Keratinocyte (primary cell): ENCODE measurements around the gene PRADC1. TPM values are rescaled to one million over a fixed set of nuclear protein-coding genes. Genes with fewer than 3 reads are reported as not detected.

Source experiments
- DNase-seq: peaks from one replicate; pipeline ENCODE4 v3.0.0-alpha.2; 2011; ENCODE audit warnings: low read depth, missing footprints, low spot score
- FAIRE-seq: peaks from 2 replicates; lab custom pipeline; 2011; peaks lifted over from hg19 to GRCh38; lab: Jason Lieb, UNC
- H2AFZ ChIP-seq: 2 replicates; pipeline ENCODE4 v1.6.0; 2012; ENCODE audit warnings: low read length, control low read depth, inconsistent platforms; ENCODE audit not compliant: control insufficient read depth
- H3K27ac ChIP-seq: 2 replicates; pipeline ENCODE4 v1.5.1; 2011; ENCODE audit warnings: low read length; ENCODE audit not compliant: control insufficient read depth, insufficient read depth
- H3K27me3 ChIP-seq: 3 replicates; pipeline ENCODE4 v1.6.0; 2011; ENCODE audit warnings: low read length; ENCODE audit not compliant: control insufficient read depth, insufficient read depth; ENCODE audit errors: extremely low read depth
- H3K36me3 ChIP-seq, 2 experiments: 2 replicates in 1 of 2; 3 replicates in 1 of 2; pipeline ENCODE4 v1.5.1; 2011; ENCODE audit warnings: low read length in 2 of 2, mild to moderate bottlenecking in 1 of 2; ENCODE audit not compliant: control insufficient read depth in 2 of 2, insufficient read depth in 2 of 2; ENCODE audit errors: extremely low read depth in 1 of 2
- H3K4me1 ChIP-seq: 3 replicates; pipeline ENCODE4 v1.5.1; 2011; ENCODE audit warnings: low read length; ENCODE audit not compliant: control insufficient read depth, insufficient read depth; ENCODE audit errors: extremely low read depth
- H3K4me2 ChIP-seq: 3 replicates; pipeline ENCODE4 v1.6.0; 2011; ENCODE audit warnings: low read depth, low read length; ENCODE audit not compliant: control insufficient read depth, insufficient read depth; ENCODE audit errors: extremely low read depth
- H3K4me3 ChIP-seq, 3 experiments: fragments of 200-600 bp in 1 of 3; sonication (generic) in 1 of 3; 2 replicates in 2 of 3; 3 replicates in 1 of 3; pipeline ENCODE4 v1.5.1; 2011 to 2016; ENCODE audit warnings: low read length in 3 of 3, mild to moderate bottlenecking in 3 of 3, control low read depth in 2 of 3, inconsistent platforms in 1 of 3, low read depth in 1 of 3, mixed read lengths in 1 of 3, mixed run types in 1 of 3, moderate library complexity in 1 of 3; ENCODE audit not compliant: control insufficient read depth in 2 of 3, insufficient read depth in 2 of 3; ENCODE audit errors: extremely low read depth in 1 of 3
- H3K79me2 ChIP-seq: 2 replicates; pipeline ENCODE4 v1.6.0; 2012; ENCODE audit warnings: low read length; ENCODE audit not compliant: control insufficient read depth, insufficient read depth
- H3K9ac ChIP-seq: 3 replicates; pipeline ENCODE4 v1.6.0; 2011; ENCODE audit warnings: low read length; ENCODE audit not compliant: control insufficient read depth, insufficient read depth; ENCODE audit errors: extremely low read depth
- H3K9me1 ChIP-seq: 3 replicates; pipeline ENCODE4 v1.6.0; 2011; ENCODE audit warnings: low read length; ENCODE audit not compliant: control insufficient read depth, insufficient read depth; ENCODE audit errors: extremely low read depth
- H3K9me3 ChIP-seq: 2 replicates; pipeline ENCODE4 v1.5.1; 2012; ENCODE audit warnings: low read depth, low read length; ENCODE audit not compliant: control insufficient read depth
- H4K20me1 ChIP-seq: 3 replicates; pipeline ENCODE4 v1.6.0; 2011; ENCODE audit warnings: low read length; ENCODE audit not compliant: control insufficient read depth, insufficient read depth; ENCODE audit errors: extremely low read depth
- EZH2 ChIP-seq: IDR thresholded peaks from one replicate; pipeline ENCODE4 v1.6.1; 2012; ENCODE audit warnings: inconsistent platforms, mild to moderate bottlenecking, low read length, moderate library complexity
- dilution Hi-C: fragments of 300-500 bp; cut with MboI; formaldehyde crosslinking; loops from one replicate; pipeline ENCODE4 v1.7.0; 2020; ENCODE audit warnings: low sequenced_read_pairs; ENCODE audit not compliant: extremely low pct_ligation_motif_present
- polyA plus RNA-seq, 5 experiments: library from polyadenylated mRNA; depleted of rRNA in 3 of 5; stranded (reverse) in 3 of 5; stranded (forward) in 1 of 5; unstranded in 1 of 5; fragments of >200 nt; gene quantifications; 1 replicate in 1 of 5; 2 replicates in 3 of 5; 3 replicates in 1 of 5; pipeline versions ENCODE4 v1.2.1 to v1.2.3, GENCODE V29; 2011 to 2012; ENCODE audit warnings: missing spikeins in 2 of 5, low read depth in 1 of 5, low replicate concordance in 1 of 5
- TF ChIP-seq, protein P1 (sequence below), 3 experiments: IDR thresholded peaks in 1 of 3; conservative IDR thresholded peaks in 1 of 3; optimal IDR thresholded peaks in 1 of 3; 2 replicates in 2 of 3; 3 replicates in 1 of 3; pipeline versions ENCODE3 to v1.5.1; 2011; ENCODE audit warnings: low read length in 3 of 3, mild to moderate bottlenecking in 3 of 3, moderate library complexity in 2 of 3, control low read depth in 1 of 3, inconsistent platforms in 1 of 3; ENCODE audit not compliant: insufficient read depth in 2 of 3; ENCODE audit errors: extremely low read depth in 1 of 3

The PRADC1 gene
- polyA plus RNA-seq, 1 donor (not counting 4 experiments of a cell fraction or from before 2014, with no cell fraction given) = 8.2 TPM

- DNase-seq = no peak
- no peak overlapping the region for H3K27ac ChIP-seq
- no peak overlapping the region for H3K4me2 ChIP-seq
- no peak overlapping the region for H3K4me3 ChIP-seq
- no peaks in the 10 kb centered on the region for H3K9me1 ChIP-seq
- TF ChIP-seq EZH2 = no peak
- TF ChIP-seq, protein P1, sequence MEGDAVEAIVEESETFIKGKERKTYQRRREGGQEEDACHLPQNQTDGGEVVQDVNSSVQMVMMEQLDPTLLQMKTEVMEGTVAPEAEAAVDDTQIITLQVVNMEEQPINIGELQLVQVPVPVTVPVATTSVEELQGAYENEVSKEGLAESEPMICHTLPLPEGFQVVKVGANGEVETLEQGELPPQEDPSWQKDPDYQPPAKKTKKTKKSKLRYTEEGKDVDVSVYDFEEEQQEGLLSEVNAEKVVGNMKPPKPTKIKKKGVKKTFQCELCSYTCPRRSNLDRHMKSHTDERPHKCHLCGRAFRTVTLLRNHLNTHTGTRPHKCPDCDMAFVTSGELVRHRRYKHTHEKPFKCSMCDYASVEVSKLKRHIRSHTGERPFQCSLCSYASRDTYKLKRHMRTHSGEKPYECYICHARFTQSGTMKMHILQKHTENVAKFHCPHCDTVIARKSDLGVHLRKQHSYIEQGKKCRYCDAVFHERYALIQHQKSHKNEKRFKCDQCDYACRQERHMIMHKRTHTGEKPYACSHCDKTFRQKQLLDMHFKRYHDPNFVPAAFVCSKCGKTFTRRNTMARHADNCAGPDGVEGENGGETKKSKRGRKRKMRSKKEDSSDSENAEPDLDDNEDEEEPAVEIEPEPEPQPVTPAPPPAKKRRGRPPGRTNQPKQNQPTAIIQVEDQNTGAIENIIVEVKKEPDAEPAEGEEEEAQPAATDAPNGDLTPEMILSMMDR (optimal IDR thresholded peaks at IDR 0.05 in 1 of 3, IDR thresholded peaks at IDR 0.05 in 1 of 3, conservative IDR thresholded peaks at IDR 0.05 in 1 of 3; ENCODE audit: extremely low read depth in 1 of 3, insufficient read depth in 2 of 3, low read length in 3 of 3) = no peak
- no peak overlapping the region for H3K9ac ChIP-seq
- H3K27me3 ChIP-seq = no peaks in the 10 kb centered on the region
- H3K9me3 ChIP-seq = no peaks in the 10 kb centered on the region
- peaks cover 6% of the 10 kb centered on the region for H3K4me1 ChIP-seq
- no peaks in the 10 kb centered on the region for H3K79me2 ChIP-seq
- dilution Hi-C loops = no loop called here
- no peak overlapping the region for H2AFZ ChIP-seq
- no peak for FAIRE-seq
- no peaks in the 10 kb centered on the region for H4K20me1 ChIP-seq
- H3K36me3 ChIP-seq = peaks cover 0 to 6% of the 10 kb centered on the region in 2 experiments
These were observed 31.7 kb upstream of the PRADC1 start for GRCh38 chr2:73264783-73265182.

DNA sequence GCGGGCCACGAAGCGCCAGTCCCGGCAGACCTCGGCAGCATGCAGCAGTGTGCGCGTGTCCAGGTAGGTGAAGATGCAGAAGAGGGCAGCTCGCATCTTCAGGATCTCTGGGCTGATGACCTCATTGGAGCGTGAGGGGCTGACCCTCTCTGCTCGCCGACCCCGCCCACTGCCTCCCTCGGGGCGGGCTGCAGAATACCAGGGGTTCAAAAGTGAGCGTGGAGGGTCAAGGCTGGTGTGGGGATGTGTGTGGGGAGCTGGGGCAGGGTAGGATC lies 31.2 kb upstream of the PRADC1 start:
- no peak overlapping the region for H3K27ac ChIP-seq
- H2AFZ ChIP-seq = no peak overlapping the region
- FAIRE-seq = no peak
- dilution Hi-C loops = no loop called here
- no peak overlapping the region for H3K4me3 ChIP-seq
- H3K4me2 ChIP-seq = no peak overlapping the region
- H3K79me2 ChIP-seq = no peaks in the 10 kb centered on the region
- no peaks in the 10 kb centered on the region for H3K9me3 ChIP-seq
- H3K4me1 ChIP-seq = peaks cover 4% of the 10 kb centered on the region
- H4K20me1 ChIP-seq = no peaks in the 10 kb centered on the region
- H3K9ac ChIP-seq = no peak overlapping the region
- H3K27me3 ChIP-seq = no peaks in the 10 kb centered on the region
- DNase-seq = no peak
- H3K36me3 ChIP-seq = peaks cover 0 to 6% of the 10 kb centered on the region in 2 experiments
- TF ChIP-seq, protein P1 (optimal IDR thresholded peaks at IDR 0.05 in 1 of 3, IDR thresholded peaks at IDR 0.05 in 1 of 3, conservative IDR thresholded peaks at IDR 0.05 in 1 of 3; ENCODE audit: extremely low read depth in 1 of 3, insufficient read depth in 2 of 3, low read length in 3 of 3) = no peak
- TF ChIP-seq EZH2 = no peak
- H3K9me1 ChIP-seq = no peaks in the 10 kb centered on the region
